Measurements from ENCODE around the gene MLIP.

Gene MLIP

DNA sequence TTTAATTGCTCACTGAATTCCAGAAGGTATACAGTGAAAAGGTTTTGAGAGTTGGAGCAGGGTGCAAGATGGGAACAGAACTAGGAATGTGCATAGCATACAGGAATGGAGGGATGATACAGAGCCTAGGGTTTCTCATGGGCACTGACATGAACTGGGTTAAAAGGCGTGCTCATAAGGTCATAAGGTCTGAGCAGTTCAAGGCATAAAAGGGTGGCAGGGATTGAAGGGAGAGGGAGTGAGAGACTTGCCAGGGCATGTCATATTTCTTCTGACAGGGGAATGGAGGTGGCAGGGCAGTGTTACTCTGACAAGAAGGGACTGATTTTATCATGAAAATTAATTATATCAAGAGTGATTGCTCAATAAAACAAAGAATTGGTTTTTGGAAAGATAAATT, 4.7 kb downstream of the MLIP start:
- DNase-seq (ENCODE audit: low read depth), result no peak
- TF ChIP-seq, protein P1, sequence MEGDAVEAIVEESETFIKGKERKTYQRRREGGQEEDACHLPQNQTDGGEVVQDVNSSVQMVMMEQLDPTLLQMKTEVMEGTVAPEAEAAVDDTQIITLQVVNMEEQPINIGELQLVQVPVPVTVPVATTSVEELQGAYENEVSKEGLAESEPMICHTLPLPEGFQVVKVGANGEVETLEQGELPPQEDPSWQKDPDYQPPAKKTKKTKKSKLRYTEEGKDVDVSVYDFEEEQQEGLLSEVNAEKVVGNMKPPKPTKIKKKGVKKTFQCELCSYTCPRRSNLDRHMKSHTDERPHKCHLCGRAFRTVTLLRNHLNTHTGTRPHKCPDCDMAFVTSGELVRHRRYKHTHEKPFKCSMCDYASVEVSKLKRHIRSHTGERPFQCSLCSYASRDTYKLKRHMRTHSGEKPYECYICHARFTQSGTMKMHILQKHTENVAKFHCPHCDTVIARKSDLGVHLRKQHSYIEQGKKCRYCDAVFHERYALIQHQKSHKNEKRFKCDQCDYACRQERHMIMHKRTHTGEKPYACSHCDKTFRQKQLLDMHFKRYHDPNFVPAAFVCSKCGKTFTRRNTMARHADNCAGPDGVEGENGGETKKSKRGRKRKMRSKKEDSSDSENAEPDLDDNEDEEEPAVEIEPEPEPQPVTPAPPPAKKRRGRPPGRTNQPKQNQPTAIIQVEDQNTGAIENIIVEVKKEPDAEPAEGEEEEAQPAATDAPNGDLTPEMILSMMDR (IDR thresholded peaks at IDR 0.05; ENCODE audit: low read depth, low read length), result no peak
- TF ChIP-seq MYC (IDR thresholded peaks at IDR 0.05; ENCODE audit: low read depth, low read length), result no peak
- no peak overlapping the region for H3K4me3 ChIP-seq (ENCODE audit: low read depth, low read length)

DNA sequence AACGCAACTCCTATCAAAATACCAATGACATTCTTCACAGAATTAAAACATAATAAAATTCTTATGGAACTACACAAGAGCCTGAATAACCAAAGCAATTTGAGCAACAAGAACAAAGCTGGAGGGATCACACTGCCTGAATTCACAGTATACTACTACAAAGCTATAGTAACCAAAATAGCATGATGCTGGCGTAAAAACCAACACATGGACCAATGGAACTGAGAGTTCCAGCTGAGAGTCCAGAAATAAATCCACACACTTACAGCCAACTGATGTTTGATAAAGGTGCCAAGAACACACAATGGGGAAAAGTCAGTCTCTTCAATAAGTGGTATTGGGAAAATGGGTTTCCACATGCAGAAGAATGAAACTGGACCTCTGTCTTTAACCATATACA, 6.9 kb downstream of the MLIP start:
- TF ChIP-seq, protein P2, sequence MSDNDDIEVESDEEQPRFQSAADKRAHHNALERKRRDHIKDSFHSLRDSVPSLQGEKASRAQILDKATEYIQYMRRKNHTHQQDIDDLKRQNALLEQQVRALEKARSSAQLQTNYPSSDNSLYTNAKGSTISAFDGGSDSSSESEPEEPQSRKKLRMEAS (IDR thresholded peaks at IDR 0.05; ENCODE audit: low read depth, low read length), result no peak
- TF ChIP-seq POLR2A (IDR thresholded peaks at IDR 0.05; ENCODE audit: extremely low read depth, insufficient read length), result no peak
- TF ChIP-seq, protein P1 (IDR thresholded peaks at IDR 0.05; ENCODE audit: low read depth, low read length), result no peak
- no peak for TF ChIP-seq MYC (IDR thresholded peaks at IDR 0.05; ENCODE audit: low read depth, low read length)
- H3K4me3 ChIP-seq (ENCODE audit: low read depth, low read length), result no peak overlapping the region

DNA sequence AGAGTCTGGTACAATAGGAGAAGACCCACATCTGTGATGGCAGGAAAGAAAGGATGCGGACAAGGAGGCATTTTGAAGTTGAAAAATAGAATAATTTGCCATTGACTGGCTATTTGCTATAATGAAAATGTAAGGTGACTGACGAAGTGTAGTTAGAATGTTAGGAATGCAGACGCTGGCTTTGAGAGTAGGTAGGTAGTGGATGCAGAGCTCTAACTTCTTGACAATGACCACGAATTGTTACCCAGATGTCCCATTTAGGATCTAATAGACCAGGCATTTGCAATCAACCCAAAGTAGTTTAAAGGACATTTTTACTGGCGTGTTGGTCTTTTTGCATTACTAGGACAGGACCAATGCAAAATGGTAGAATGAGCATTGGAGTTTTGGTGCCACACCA, 14.2 kb downstream of the MLIP start:
- no peak for TF ChIP-seq POLR2A (IDR thresholded peaks at IDR 0.05; ENCODE audit: extremely low read depth, insufficient read length)
- TF ChIP-seq, protein P1 (IDR thresholded peaks at IDR 0.05; ENCODE audit: low read depth, low read length), result no peak
- TF ChIP-seq, protein P2 (IDR thresholded peaks at IDR 0.05; ENCODE audit: low read depth, low read length), result no peak
- TF ChIP-seq MYC (IDR thresholded peaks at IDR 0.05; ENCODE audit: low read depth, low read length), result no peak
- no peak for DNase-seq (ENCODE audit: low read depth)
- no peak overlapping the region for H3K4me3 ChIP-seq (ENCODE audit: low read depth, low read length)

More for the DNA sequence above, 6.9 kb downstream of the MLIP start:
- DNase-seq (ENCODE audit: low read depth), result no peak

DNA sequence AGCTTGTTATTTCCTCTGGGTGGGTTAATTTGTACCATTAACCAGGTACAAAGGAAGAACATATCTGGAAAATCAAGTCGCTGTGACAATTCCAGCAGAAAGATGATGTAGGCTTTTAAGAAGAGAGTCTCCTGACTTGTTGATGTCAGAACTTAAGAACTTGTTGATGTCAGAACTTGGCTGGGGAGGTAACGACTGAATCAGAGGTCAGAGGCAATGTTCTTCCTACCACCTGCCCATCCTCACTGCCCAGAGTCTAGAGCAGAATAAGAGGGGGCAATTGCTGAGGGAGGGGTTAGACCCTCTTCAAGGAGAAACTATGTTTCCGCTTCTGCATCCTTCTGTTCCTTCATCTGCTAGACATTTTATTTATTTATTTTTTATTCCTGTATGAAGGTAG, 18.9 kb downstream of the MLIP start:
- DNase-seq (ENCODE audit: low read depth), result no peak
- TF ChIP-seq MYC (IDR thresholded peaks at IDR 0.05; ENCODE audit: low read depth, low read length) (no peak), POLR2A (IDR thresholded peaks at IDR 0.05; ENCODE audit: extremely low read depth, insufficient read length) (no peak)
- TF ChIP-seq, protein P2 (IDR thresholded peaks at IDR 0.05; ENCODE audit: low read depth, low read length), result no peak
- TF ChIP-seq, protein P1 (IDR thresholded peaks at IDR 0.05; ENCODE audit: low read depth, low read length), result no peak
- H3K4me3 ChIP-seq (ENCODE audit: low read depth, low read length), result no peak overlapping the region

DNA sequence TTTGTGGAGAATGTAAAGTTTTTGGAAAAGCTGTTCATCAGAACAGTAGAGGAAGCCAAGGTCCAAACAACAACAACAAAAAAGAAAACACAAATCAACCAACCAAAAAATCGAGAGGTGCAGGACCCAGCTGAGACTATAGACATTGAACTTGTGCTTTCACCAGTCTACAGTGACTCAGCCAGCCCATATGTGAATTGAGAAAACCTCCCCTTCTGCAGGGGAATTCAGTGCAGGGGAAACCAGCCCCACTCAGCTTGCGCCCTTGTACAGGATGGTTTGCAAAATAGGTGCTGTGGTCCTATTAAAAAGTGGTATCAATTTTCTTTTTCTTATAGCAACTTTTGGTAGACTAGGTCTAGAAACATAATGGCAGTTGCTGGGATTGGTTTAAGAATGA, 21.3 kb downstream of the MLIP start:
- TF ChIP-seq, protein P2 (IDR thresholded peaks at IDR 0.05; ENCODE audit: low read depth, low read length), result no peak
- no peak overlapping the region for H3K4me3 ChIP-seq (ENCODE audit: low read depth, low read length)
- DNase-seq (ENCODE audit: low read depth), result no peak

DNA sequence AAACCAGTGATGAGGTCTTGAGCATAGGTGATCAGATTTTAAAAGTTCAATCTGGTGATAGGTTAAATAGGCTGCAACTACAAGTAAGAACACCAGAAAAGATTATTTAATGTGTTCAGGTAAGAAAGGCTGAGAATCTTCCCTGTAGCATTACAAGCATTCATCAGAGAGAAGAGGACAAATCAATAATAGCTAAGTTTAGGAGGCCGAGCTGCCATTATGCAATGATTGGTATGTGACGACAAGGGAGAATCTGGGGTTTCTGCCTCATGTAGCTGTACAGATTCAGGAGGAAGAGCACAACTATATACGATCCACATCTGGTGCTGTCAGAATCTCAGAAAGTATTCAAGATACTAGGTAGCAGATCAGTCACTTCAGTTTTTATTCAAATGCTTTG, 21.9 kb downstream of the MLIP start:
- no peak for DNase-seq (ENCODE audit: low read depth)
- TF ChIP-seq, protein P1 (IDR thresholded peaks at IDR 0.05; ENCODE audit: low read depth, low read length), result no peak
- TF ChIP-seq, protein P2 (IDR thresholded peaks at IDR 0.05; ENCODE audit: low read depth, low read length), result no peak
- no peak for TF ChIP-seq POLR2A (IDR thresholded peaks at IDR 0.05; ENCODE audit: extremely low read depth, insufficient read length)
- no peak overlapping the region for H3K4me3 ChIP-seq (ENCODE audit: low read depth, low read length)
